ENCODE measurements around the gene SLC28A1.

GRCh38 chr15:84886211-84886983, 1.9 kb downstream of the SLC28A1 start:
- TF ChIP-seq, protein P1, sequence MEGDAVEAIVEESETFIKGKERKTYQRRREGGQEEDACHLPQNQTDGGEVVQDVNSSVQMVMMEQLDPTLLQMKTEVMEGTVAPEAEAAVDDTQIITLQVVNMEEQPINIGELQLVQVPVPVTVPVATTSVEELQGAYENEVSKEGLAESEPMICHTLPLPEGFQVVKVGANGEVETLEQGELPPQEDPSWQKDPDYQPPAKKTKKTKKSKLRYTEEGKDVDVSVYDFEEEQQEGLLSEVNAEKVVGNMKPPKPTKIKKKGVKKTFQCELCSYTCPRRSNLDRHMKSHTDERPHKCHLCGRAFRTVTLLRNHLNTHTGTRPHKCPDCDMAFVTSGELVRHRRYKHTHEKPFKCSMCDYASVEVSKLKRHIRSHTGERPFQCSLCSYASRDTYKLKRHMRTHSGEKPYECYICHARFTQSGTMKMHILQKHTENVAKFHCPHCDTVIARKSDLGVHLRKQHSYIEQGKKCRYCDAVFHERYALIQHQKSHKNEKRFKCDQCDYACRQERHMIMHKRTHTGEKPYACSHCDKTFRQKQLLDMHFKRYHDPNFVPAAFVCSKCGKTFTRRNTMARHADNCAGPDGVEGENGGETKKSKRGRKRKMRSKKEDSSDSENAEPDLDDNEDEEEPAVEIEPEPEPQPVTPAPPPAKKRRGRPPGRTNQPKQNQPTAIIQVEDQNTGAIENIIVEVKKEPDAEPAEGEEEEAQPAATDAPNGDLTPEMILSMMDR (IDR thresholded peaks at IDR 0.05) = no peak
- TF ChIP-seq POLR2A (IDR thresholded peaks at IDR 0.05) = no peak
